SIG-M5 treated with dmso at 0.1 percent for 504 hours (cell line): Measurements from ENCODE around the gene GADL1.

Source experiments
- DNase-seq: peaks from one replicate; lab custom pipeline; 2025; ENCODE audit not compliant: unreplicated experiment; lab: John Stamatoyannopoulos, UW

Gene GADL1, protein sequence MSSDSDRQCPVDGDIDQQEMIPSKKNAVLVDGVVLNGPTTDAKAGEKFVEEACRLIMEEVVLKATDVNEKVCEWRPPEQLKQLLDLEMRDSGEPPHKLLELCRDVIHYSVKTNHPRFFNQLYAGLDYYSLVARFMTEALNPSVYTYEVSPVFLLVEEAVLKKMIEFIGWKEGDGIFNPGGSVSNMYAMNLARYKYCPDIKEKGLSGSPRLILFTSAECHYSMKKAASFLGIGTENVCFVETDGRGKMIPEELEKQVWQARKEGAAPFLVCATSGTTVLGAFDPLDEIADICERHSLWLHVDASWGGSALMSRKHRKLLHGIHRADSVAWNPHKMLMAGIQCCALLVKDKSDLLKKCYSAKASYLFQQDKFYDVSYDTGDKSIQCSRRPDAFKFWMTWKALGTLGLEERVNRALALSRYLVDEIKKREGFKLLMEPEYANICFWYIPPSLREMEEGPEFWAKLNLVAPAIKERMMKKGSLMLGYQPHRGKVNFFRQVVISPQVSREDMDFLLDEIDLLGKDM

DNA sequence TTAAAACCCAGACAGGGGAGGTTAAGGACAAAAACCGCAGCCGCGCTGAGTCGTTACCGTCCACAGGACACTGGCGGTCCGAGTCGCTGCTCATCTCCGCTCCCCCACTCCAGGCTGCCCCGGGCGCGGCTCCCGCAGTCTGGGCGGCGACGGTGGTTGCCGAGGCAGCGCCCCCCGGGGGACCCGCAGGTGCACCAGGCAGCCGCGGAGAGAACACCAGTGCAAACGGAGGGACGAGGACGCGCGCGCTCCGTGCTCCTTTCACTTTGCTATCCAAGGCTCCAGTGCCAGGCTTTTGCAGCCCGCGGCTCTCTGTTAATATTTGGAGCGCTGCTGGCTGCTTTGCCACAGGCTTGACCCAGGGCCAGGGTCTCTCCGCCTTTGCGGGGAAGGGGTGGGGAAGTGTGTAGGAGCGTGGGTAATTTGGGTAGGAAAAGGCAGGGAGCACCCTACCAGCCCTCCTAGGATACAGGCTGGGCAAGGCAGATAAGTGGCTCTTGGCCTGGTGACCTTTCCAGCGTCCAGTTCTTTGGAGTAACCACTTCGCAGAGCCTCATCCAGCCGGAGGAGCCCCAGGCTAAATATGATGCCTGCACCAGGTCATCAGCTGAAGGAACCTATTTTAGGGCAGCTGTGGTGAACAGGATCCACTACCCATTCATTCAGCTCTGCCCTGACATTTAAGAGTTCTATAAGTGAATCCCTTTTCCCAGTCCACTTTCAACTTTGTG lies at the start of gene GADL1:
GADL1 (minus strand) TSS at position 141 of the 731 bp plus-strand sequence; CDS start at position 94, 47 bp downstream.
- DNase-seq, result no peak

DNA sequence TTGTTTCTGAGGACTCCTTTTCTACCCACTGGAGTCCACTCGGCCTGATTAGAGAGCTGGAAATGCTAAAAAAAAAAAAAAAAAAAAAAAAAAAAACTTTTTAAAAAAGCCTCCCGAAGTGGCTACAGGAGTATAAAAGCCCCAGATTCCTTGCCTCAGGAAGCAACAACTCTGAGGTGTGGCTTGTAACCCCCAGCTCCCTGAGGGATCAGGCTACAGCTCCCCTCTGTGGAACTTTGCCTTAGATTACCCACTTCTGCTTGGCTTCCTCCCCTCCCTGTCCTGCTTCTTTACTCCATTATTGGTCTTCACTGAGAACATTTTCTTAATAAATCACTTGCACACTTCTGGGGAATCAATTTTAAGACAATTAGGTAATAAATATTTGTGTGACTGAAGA lies 49.7 kb upstream of the GADL1 start:
- no peak for DNase-seq

DNA sequence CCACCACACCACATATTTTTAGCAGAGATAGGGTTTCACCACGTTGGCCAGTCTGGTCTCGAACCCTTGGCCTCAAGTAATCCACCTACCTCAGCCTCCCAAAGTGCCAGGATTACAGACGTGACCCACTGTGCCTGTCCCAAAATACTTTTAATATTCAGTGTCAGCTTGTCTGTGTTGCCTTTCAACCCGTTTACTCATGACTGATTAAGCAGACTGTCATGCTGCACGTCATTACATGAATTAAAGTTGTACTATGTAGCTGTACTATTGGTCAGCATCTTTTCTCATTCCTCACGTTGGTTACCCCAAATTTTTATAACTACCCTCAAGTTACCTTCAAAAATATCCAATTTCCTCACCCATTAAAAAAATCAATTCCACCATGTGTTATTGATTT lies 48.7 kb upstream of the GADL1 start:
- no peak for DNase-seq

DNA sequence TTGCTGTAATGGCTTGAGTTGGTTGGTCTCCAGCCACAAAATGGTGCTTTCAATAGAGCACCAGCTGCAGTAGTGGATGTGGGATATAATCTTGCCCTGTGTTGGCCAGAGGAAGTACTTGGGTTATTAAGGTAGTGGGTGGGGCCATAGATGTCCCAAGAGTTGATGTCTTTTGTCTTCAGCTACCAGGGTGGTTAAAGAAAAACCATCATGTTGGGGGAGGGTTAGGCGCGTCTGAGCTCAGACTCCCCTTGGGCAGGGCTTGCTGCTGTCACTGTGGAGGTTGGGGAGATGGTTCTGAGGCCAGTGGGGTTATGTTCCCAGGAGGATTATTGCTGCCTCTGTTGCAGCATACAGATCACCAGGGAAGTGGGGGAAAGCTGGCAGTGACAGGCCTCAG lies 46.9 kb upstream of the GADL1 start:
- no peak for DNase-seq

DNA sequence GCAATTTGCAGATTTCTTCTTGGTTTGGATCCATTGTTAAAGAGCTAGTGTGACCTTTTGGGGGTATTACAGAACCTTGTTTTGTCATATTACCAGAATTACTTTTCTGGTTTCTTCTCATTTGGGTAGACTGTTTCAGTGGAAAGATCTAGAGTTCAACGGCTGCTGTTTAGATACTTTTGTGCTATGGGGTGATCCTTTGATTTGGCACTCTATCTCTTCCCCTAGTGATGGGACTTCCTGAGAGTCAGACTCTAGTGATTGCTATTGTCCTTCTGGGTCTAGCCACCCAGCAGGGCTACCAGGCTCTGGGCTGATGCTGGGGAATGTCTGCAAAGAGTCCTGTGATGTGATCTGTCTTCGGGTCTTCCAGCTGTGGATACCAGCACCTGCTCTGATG lies 46.3 kb upstream of the GADL1 start:
- DNase-seq, result no peak

DNA sequence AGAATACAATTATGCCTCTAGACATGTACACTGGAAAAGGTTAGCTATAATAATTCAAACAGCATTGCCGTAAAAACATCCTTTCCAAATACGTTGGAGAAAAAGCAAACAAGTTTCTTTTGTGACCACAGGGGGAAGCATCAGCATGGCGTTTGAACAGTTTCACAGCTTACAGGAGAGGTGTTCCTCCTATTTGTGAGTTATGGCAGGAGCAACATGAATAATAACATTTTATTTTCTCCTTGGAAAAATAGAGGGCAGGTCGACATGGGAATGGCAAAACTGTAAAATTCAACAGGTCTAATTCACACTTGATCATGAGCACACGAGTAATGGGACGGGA lies 39.7 kb upstream of the GADL1 start:
- DNase-seq, result peak; percentile 30

DNA sequence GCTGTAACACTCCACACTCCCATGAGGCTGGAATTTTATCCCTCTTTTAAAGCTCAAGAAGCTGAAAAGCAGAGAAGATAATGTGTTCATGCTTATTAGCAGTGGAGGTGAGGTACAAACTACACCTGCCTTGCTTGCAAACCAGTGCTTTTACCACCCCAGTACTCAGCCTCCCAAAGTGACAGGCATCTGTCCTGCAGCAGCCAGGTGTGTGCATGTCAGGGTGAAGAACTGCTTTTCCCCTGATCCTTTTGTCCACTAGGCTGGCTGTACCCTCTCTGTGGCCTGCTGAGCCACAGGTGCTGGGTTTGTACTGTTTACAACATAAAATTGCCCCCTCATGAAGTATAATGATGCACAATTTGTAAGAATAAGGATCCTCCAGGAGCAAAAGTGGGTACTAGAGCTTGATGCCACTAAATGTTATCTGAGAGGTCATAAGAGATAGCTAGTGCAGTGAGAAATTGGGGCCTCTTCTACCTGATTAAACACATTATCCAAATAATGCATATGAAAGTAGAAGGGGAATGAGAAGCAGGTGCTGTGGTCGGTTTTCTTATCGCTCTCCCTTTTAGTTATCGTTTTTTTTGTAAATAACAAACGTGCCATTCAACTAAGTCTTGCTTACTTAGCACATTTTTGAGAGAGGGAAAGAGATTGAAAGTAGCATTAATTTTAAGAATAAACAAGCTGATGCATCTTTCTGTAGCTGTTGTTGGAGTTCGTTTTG lies 39.2 kb upstream of the GADL1 start:
- no peak for DNase-seq

DNA sequence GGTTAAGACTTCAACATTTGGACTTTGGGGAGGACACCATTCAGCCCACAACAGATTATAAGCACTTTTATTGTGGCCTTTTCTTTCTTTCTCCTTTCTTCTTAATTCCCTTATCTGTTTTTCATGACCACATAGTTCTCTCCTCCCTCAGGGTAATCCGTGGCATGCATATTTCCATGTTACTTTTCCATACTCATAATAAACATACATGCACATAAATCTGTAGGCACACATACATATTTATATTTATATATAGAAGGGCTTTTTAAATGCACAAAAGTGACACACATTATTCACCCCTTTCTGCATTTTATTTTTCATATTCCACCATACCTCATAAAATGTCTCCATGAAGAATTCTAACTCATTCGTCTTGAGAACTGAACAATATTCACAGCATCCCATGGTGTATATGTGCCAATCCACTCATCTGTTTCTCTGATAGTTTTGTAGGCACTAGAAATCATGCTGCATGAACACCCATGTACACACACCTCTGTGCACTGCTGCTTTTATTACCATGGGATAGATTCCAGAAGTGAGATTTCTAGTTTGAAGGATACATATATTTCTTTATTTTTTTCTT lies 38.1 kb upstream of the GADL1 start:
- DNase-seq, result no peak

DNA sequence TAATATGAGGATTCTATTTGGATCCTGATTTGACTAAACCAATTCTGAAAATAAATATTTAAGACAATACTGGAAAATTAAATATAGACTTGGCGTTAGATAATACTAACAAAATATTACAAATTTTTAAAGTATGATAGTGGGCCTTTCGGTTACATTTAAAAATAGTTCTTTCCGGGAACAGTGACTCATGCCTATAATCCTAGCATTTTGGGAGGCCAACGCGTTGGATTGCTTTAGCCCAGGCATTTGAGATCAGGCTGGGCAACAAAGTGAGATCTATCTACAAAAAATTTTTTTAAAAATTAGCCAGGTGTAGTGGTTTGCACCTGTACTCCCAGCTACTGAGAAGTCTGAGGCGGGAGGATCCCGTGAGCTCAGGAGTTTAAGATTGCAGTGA lies 30.3 kb upstream of the GADL1 start:
- DNase-seq, result no peak

DNA sequence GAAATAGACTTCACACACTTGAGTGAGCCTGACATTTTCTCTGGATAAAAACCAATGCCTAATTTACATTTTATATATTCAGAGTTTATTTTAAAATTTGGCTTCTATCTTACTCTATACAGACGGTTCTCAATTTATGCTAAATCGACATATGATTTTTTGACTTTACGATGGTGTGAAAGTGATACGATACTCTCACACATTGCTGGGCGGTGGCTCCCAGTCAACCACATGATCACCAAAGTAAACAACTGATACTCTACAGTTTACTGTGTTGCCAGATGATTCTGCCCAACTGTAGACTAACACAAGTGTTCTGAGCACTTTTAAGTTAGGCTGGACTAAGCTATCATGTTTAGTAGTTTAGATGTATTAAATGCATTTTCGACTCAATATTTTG lies 25.1 kb upstream of the GADL1 start:
- DNase-seq, result no peak

DNA sequence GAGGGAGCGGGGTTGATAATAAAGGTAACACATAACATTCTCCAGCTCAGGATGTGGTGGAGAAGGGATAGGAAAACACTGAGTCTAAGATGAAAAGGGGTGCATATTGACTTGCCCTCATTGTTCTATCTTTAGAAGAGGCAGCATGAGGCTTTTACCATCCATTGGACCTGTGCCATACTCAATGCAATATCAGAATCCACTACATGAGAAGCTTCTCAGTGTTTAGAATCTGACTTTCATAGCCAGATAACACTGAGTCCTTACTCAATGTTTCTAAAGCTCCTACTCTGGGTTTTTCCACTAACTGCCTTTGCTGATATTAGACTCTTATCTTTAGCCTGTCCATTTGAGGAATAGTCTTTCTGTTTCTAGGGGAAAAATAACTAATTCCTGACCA lies 24.3 kb upstream of the GADL1 start:
- no peak for DNase-seq

DNA sequence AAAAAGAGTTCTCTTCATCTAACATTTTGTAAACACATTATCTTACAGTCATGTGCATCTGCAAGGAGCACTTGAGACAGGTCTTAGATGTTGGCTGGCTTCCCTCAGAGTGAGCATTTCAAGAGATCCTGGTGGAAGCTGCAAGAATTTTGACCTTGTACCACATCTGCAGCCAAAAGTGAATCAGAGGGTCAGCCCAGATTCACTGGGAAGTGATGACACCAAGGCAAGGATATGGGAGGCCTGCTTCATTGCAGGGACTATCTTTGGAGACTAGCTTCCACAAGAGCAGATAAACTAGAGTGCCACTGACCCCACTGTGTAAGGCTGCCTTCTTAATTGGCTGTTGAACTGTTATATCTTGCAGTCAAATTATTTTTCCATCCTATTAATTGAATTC lies 21.3 kb upstream of the GADL1 start:
- DNase-seq, result no peak

DNA sequence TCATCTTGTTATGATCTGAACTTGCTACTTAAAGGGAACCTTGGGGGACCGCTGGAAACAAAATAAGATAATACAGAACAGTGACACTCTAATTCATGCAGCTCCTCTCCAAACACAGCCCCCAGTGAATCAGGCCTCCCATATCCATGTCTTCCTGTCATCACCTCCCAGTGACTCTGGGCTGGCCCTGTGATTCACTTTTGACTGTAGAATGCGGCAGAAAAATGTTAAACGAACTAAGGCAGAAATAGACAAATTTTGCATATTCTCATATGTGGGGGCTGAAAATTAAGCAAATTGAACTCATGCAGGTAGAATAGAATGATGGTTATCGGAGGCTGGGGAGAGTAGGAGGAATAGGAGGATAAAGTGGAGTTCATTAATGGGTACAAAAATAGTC lies 20.2 kb upstream of the GADL1 start:
- DNase-seq, result no peak

DNA sequence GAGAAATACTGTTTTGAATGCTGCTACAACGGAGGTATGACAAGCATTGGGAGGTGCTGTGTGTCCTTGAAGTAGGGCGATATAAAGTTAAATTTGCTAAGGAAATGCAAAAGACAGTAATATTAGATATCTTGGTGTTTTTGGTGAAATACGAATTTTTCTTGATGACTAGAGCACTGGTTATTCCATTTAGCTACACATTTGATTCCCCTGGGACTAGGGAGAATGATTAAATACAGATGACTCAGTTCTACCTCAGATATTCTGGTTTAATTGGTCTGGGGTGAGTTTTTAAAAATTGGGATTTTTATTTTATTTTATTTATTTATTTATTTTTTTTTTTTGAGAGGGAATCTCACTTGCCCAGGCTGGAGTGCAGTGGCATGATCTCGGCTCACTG lies 18.7 kb upstream of the GADL1 start:
- no peak for DNase-seq

DNA sequence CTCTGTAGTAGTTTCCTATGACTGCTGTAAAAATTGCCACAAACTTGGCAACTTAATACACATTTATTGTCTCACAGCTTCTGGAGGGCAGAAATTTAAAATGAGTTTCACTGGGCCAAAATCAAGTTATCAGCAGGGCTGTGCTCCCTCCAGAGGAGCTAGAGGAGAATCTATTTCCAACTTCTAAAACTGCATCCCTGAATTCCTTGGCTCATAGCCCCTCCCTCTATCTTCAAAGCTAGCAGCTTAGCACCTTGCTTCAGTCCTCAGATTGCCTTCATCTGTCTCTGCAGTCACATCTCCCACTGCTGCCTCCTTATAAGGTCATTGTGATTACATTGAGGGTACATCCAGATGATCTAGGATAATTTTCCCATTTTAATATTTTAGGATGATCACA lies 17.8 kb upstream of the GADL1 start:
- no peak for DNase-seq

DNA sequence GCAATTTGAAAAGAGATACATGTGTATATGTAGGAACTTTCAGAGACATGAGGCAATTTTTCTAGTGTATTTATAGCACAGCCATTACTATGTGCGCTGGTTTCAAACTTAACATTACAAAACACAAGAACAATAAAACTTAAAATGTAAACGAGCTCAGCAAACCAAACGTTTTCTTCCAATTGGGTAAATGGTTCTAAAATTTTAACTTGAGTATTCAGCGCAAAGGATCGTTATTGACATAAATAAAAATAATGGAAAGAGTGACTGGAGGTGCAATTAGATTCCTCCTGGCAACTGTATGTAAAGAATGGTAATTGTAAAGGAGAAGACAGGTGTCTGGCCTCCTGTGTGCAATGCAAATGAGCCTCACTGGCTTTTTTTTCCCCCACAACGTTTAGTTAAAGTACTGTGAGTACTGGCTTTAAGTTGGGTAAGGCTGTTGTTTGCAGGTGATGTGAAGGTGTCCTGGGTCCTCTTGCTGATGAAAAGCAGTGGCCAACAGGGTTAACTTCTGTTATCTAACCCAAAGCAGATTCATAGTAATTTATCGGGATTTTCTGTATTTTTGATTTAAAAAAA lies 14.1 kb upstream of the GADL1 start:
- no peak for DNase-seq

DNA sequence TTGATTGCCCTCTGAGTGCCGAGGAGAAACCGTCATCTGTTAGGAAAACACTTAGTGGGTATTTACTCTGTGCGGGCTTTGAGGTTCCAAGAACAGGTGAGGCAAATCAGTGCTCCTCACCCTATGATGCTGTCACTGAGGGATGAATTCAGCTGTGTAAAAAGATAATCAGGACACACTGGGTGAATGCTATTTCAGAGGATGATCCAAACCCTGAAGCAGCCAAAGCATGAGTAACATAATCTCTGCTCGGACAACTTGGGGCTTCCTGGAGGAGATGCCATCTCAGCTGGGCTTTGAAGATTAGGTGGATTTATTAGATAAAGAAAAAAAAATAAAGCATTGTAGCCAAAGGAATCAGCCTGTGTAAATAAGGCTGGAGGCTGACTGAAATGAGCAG lies 10.5 kb upstream of the GADL1 start:
- DNase-seq, result no peak

DNA sequence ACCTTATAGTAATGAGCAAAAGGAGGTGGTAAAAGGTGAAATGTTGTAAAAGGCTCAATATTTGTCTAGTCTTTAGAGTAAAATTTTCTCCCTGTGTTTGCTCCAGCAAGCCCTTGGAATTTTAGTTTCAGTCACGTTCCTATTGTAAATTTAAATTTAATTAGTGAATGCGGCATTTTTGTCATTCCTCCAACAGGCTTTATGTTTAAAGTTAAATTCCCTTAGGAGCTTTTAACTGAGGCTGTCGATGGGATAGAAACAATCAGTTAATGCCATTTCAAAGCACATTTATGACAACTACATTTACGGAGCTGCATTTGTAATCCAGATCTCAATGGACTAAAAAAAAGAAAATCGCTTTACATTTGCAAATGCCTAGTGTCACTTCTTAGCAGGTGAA lies 868 bp upstream of the GADL1 start:
- DNase-seq, result no peak

DNA sequence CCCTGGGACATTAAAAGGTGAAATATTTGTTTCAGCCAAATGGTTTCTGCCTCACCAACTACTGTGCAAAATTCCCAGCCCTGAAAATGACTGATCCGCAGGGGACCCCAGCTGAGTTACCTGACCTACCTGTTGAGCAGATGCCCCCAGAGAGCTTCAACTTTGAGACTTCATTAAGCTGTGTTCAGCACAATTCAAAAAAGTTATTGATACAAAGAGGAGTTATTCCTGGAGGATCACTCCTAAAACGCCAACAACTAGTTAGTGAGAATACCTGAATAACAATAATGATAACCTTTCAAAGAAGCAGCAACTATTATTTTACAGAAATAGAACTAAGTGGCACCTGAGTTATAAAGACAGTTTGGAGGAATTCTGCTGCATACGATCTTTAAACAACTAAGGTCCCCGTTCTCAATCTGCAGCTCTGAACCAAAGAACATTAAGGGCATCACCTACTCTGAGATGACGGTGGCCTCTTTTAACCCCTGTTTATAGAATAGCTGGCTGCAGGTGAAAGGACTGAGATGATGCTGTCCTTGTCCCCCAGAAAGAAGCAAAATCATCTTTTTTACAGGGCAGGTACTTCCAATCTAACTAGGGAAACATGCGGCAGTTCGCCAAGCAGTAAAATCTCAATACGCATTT lies 659 bp downstream of the GADL1 start:
- DNase-seq, result no peak

DNA sequence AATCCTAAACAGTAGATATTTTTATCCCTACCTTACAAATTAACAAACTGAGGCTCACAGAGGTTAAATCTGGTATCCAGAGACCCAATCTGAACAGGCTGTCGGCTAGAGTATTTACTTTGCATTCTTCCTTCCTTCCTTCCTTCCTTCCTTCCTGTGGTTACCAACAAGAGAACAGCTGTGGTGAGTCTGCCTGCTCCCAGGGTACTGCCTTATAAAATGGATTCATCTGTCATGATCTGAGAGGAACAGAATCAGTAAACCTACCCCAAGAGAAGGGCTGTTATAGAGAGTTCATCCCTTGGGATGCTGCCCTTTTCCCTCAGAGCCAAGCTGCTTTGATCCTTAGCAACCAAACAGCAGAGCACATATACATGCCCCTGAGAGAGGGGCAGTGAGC lies 3.6 kb downstream of the GADL1 start:
- no peak for DNase-seq

DNA sequence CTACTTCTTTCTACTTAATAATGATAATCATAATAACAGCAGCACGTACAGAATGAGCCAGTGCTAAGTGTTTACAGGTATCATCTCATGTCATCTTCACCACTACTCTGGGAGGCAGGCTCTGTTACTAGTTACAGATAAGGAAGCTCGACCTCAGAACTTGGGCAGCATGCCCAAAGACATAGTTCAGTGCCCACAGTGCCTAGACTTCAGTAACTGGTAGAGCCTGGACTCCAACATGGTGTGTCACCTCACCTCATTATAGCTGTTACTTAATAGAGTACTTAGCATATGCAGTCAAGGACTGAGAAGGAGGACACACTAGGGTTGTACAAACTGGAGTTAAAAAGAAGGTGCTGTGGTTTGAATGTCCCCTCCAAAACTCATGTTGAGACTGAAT lies 7.6 kb downstream of the GADL1 start:
- no peak for DNase-seq
